GM12865 (cell line): Measurements from ENCODE around the gene HSD17B12.

ENCODE experiments used
- DNase-seq: peaks from one replicate; pipeline ENCODE4 v3.0.0; 2010; ENCODE audit warnings: low read depth
- H3K4me3 ChIP-seq: 2 replicates; pipeline ENCODE4 v1.5.1; 2011; ENCODE audit warnings: mild to moderate bottlenecking, low read depth, low read length, control low read depth
- CTCF ChIP-seq: IDR thresholded peaks from 2 replicates; pipeline ENCODE4 v1.5.1; 2011; ENCODE audit warnings: low read length, control low read depth, low read depth, inconsistent platforms; ENCODE audit not compliant: insufficient read depth; ENCODE audit errors: missing control alignments

HSD17B12 gene

DNA sequence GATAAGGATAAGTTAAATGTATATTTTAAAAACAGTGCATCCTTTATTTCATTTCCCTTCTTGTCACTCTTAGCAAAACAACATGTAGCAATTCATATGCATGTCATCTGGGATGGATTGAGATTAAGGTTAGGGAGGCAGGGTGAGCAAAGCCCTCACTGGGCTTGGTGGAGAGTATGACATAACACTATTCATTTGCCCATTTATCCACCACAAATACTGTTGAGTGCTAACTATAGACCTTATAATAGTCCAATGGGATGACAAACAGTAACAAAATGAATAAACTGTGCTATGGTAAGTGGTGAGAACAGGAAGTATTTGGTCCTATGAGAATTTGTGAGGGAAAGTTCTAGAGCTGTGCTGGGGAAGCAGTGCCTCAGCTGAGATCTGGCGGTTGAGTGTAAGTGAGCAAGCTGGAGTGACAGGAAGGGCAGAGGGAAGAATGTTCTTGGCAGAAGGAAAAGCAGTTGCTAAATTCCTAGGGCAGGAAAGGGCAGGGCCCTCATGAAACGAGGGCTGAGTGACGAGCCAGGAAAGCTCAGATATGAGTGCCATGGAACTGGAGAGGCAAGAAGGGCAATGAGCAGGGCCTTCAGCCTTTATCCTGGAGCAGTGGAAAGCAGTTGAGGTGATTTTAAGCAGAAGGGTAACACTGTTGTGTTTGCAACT is 6.7 kb downstream of the HSD17B12 start:
- H3K4me3 ChIP-seq: no peak overlapping the region
- no peak for TF ChIP-seq CTCF
- no peak for DNase-seq

GRCh38 chr11:43688394-43688793 is 7.9 kb downstream of the HSD17B12 start:
- no peak for TF ChIP-seq CTCF
- no peak for DNase-seq
- no peak overlapping the region for H3K4me3 ChIP-seq

DNA sequence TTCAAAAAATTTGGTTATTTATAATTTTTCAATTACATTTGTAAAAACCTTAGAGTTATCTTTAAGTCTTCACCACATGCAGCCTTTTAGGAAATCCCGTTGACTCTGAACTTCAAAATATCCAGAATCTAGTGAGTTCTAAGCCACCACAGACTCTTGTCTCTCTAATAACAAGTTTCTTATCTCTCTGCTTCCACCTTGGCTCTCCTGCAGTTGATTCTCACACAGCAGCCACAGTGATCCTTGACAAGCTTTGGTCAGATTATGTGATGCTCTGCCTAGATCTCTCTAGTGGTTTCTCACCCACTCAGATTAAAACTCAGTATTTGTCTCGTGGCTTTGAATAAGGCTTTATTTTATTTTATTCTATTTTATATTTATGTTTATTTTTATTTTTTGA is 8.6 kb downstream of the HSD17B12 start:
- TF ChIP-seq CTCF: no peak
- DNase-seq: no peak
- no peak overlapping the region for H3K4me3 ChIP-seq

- no peak for TF ChIP-seq CTCF
- H3K4me3 ChIP-seq: no peak overlapping the region
- DNase-seq: no peak
These were observed 10.6 kb downstream of the HSD17B12 start for GRCh38 chr11:43690929-43691725.

GRCh38 chr11:43691806-43692205 is 11.3 kb downstream of the HSD17B12 start:
- no peak for DNase-seq
- no peak for TF ChIP-seq CTCF
- H3K4me3 ChIP-seq: no peak overlapping the region

DNA sequence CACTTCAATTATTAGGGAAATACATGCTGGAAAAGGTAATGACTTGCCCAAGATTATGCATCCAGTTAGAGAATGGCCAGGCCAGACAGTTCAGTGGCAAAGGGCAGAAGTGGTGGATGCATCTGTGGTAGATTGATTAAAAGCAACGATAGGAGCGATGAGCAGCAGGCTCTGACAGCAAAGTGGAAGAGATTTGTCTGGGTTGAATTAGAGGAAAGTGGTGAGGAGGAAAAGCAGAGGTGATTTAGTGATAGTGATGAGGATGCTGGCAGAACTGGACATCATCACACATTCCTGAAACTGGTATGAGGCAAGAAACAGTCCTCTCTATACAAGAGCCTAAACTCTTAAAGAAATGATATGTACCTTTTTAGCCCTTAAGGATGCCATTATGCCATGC is 12.5 kb downstream of the HSD17B12 start:
- DNase-seq: no peak
- H3K4me3 ChIP-seq: no peak overlapping the region
- no peak for TF ChIP-seq CTCF
